H9 (cell line): Measurements from ENCODE around the gene FAM216A. TPM values are rescaled to one million over a fixed set of nuclear protein-coding genes. Genes with fewer than 3 reads are reported as not detected.

Experiments
- DNase-seq: peaks from one replicate; pipeline ENCODE4 v3.0.0-alpha.2; 2017
- H2AFZ ChIP-seq: one replicate; pipeline ENCODE4 v1.6.1; 2013; ENCODE audit warnings: mild to moderate bottlenecking, low read length, control low read depth, moderate library complexity
- H2AK5ac ChIP-seq: 2 replicates; pipeline ENCODE4 v1.6.1; 2013; ENCODE audit warnings: low read length, control low read depth, mixed read lengths; ENCODE audit not compliant: insufficient read length
- H2BK120ac ChIP-seq: one replicate; pipeline ENCODE4 v1.6.1; 2013; ENCODE audit warnings: low read depth, mild to moderate bottlenecking, low read length, control low read depth, inconsistent platforms; ENCODE audit not compliant: poor library complexity, severe bottlenecking
- H2BK12ac ChIP-seq: 2 replicates; pipeline ENCODE4 v1.6.1; 2013; ENCODE audit warnings: low read length, control low read depth, mixed read lengths, low read depth; ENCODE audit not compliant: insufficient read length
- H2BK15ac ChIP-seq: 2 replicates; pipeline ENCODE4 v1.6.1; 2013; ENCODE audit warnings: low read depth, low read length, control low read depth
- H2BK20ac ChIP-seq: one replicate; pipeline ENCODE4 v1.6.1; 2013; ENCODE audit warnings: low read depth, mild to moderate bottlenecking, low read length, control low read depth, inconsistent platforms; ENCODE audit not compliant: poor library complexity, severe bottlenecking
- H2BK5ac ChIP-seq: 2 replicates; pipeline ENCODE4 v1.6.1; 2013; ENCODE audit warnings: low read length, control low read depth, mixed read lengths; ENCODE audit not compliant: insufficient read length
- H3K14ac ChIP-seq: 2 replicates; pipeline ENCODE4 v1.6.1; 2013; ENCODE audit warnings: low read length, control low read depth; ENCODE audit not compliant: insufficient read depth
- H3K18ac ChIP-seq: 2 replicates; pipeline ENCODE4 v1.6.1; 2013; ENCODE audit warnings: low read depth, mild to moderate bottlenecking, mixed read lengths, low read length, control low read depth; ENCODE audit not compliant: insufficient read length
- H3K23ac ChIP-seq: 2 replicates; pipeline ENCODE4 v1.6.1; 2013; ENCODE audit warnings: low read length, control low read depth, mixed read lengths, low read depth; ENCODE audit not compliant: insufficient read length
- H3K23me2 ChIP-seq: 2 replicates; pipeline ENCODE4 v1.6.1; 2013; ENCODE audit warnings: low read depth, mild to moderate bottlenecking, mixed read lengths, low read length, control low read depth; ENCODE audit not compliant: insufficient read length, poor library complexity, severe bottlenecking
- H3K27ac ChIP-seq: 2 replicates; pipeline ENCODE4 v1.5.1; 2013; ENCODE audit warnings: low read length, control low read depth, mixed read lengths, low read depth; ENCODE audit not compliant: insufficient read length
- H3K27me3 ChIP-seq: 2 replicates; pipeline ENCODE4 v1.6.1; 2013; ENCODE audit warnings: low read length, control low read depth, inconsistent platforms; ENCODE audit not compliant: insufficient read depth
- H3K4ac ChIP-seq: 2 replicates; pipeline ENCODE4 v1.6.1; 2013; ENCODE audit warnings: low read depth, mild to moderate bottlenecking, control low read depth, inconsistent platforms, low read length, moderate library complexity
- H3K4me1 ChIP-seq: 2 replicates; pipeline ENCODE4 v1.6.1; 2013; ENCODE audit warnings: low read length, control low read depth, inconsistent platforms; ENCODE audit not compliant: insufficient read depth
- H3K4me2 ChIP-seq: 2 replicates; pipeline ENCODE4 v1.6.1; 2013; ENCODE audit warnings: low read length, control low read depth, mixed read lengths; ENCODE audit not compliant: insufficient read length, insufficient read depth
- H3K56ac ChIP-seq: 2 replicates; pipeline ENCODE4 v1.6.1; 2013; ENCODE audit warnings: low read depth, mild to moderate bottlenecking, mixed read lengths, low read length, control low read depth; ENCODE audit not compliant: insufficient read length
- H3K79me1 ChIP-seq: 2 replicates; pipeline ENCODE4 v1.6.1; 2013; ENCODE audit warnings: low read depth, mild to moderate bottlenecking, moderate library complexity, low read length, control low read depth, inconsistent platforms; ENCODE audit not compliant: insufficient read depth, poor library complexity, severe bottlenecking
- H3K79me2 ChIP-seq: 2 replicates; pipeline ENCODE4 v1.6.1; 2013; ENCODE audit warnings: low read length, control low read depth, inconsistent platforms; ENCODE audit not compliant: insufficient read depth
- H3K9ac ChIP-seq: 2 replicates; pipeline ENCODE4 v1.6.1; 2013; ENCODE audit warnings: low read length, control low read depth, mixed read lengths; ENCODE audit not compliant: insufficient read length; ENCODE audit errors: extremely low read depth
- H3K9me3 ChIP-seq: one replicate; pipeline ENCODE4 v1.6.1; 2013; ENCODE audit warnings: low read depth, low read length, inconsistent platforms; ENCODE audit not compliant: control insufficient read depth
- H3T11ph ChIP-seq: one replicate; pipeline ENCODE4 v1.6.1; 2013; ENCODE audit warnings: mild to moderate bottlenecking, low read length, control low read depth, inconsistent platforms
- H4K20me1 ChIP-seq: one replicate; pipeline ENCODE4 v1.6.1; 2013; ENCODE audit not compliant: control insufficient read depth, insufficient read length, insufficient read depth
- H4K5ac ChIP-seq: 2 replicates; pipeline ENCODE4 v1.6.1; 2013; ENCODE audit warnings: low read depth, mild to moderate bottlenecking, mixed read lengths, low read length, control low read depth; ENCODE audit not compliant: insufficient read length
- H4K8ac ChIP-seq: replicated peaks from 2 replicates; pipeline ENCODE4 v1.6.1; 2013; ENCODE audit warnings: low read length, control low read depth, mixed read lengths, low read depth; ENCODE audit not compliant: insufficient read length
- H4K91ac ChIP-seq: 2 replicates; pipeline ENCODE4 v1.6.1; 2013; ENCODE audit warnings: low read depth, mild to moderate bottlenecking, moderate library complexity, mixed read lengths, low read length, control low read depth; ENCODE audit not compliant: insufficient read length
- H3K27ac Mint-ChIP-seq, 3 experiments: 2 replicates in 2 of 3; 3 replicates in 1 of 3; pipeline ENCODE4 v1.8.0; 2020 to 2021; ENCODE audit warnings: mixed read lengths in 3 of 3, mild to moderate bottlenecking in 1 of 3, moderate library complexity in 1 of 3
- H3K27me3 Mint-ChIP-seq: 2 replicates; pipeline ENCODE4 v1.8.0; 2021; ENCODE audit warnings: low read depth, mild to moderate bottlenecking, moderate library complexity, mixed read lengths
- H3K36me3 Mint-ChIP-seq, 3 experiments: 2 replicates in 2 of 3; 3 replicates in 1 of 3; pipeline ENCODE4 v1.8.0; 2020 to 2021; ENCODE audit warnings: low read depth in 3 of 3, mixed read lengths in 3 of 3; ENCODE audit not compliant: insufficient read depth in 1 of 3
- H3K4me1 Mint-ChIP-seq, 2 experiments: 2 replicates each; pipeline ENCODE4 v1.8.0; 2020; ENCODE audit warnings: mixed read lengths in 2 of 2
- H3K4me3 Mint-ChIP-seq, 2 experiments: 2 replicates in 1 of 2; 3 replicates in 1 of 2; pipeline ENCODE4 v1.8.0; 2020 to 2021; ENCODE audit warnings: mild to moderate bottlenecking in 2 of 2, mixed read lengths in 2 of 2, moderate library complexity in 1 of 2
- H3K9me3 Mint-ChIP-seq, 2 experiments: 2 replicates in 1 of 2; 3 replicates in 1 of 2; pipeline ENCODE4 v1.8.0; 2020; ENCODE audit warnings: mild to moderate bottlenecking in 2 of 2, mixed read lengths in 2 of 2, moderate library complexity in 1 of 2
- CTCF ChIP-seq: fragments of 200-600 bp; sonication (generic); conservative IDR thresholded peaks from 3 replicates; pipeline ENCODE4 v1.8.0; 2021; ENCODE audit warnings: antibody characterized with exemption, mild to moderate bottlenecking
- WGBS: extraction: QIAGEN DNeasy Blood & Tissue Kit; methylation state at CpG from one replicate; pipeline ENCODE4 v1.1.7; 2013; ENCODE audit warnings: missing lambda C conversion rate, low lambda C conversion rate, mixed read lengths; ENCODE audit not compliant: insufficient read length; ENCODE audit errors: extremely low coverage; 5-methylcytosine and 5-hydroxymethylcytosine counted together
- total RNA-seq: library from RNA; stranded (reverse); gene quantifications from 2 replicates; pipeline ENCODE4 v1.2.1, GENCODE V29; 2021

The FAM216A gene
- total RNA-seq, 1 experiment from 2014 or later: 18.1 TPM

GRCh38 chr12:110501399-110501751 is 32.7 kb downstream of the FAM216A start:
- TF ChIP-seq CTCF: no peak
- Histone ChIP-seq H3K4me1 (no peaks in the 10 kb centered on the region), H3K27me3 (peaks cover 5% of the 10 kb centered on the region; the same call in 1 of the 2 replicates), H3K79me2 (no peaks in the 10 kb centered on the region), H2BK120ac (no peak overlapping the region), H2BK20ac (no peak overlapping the region), H2AK5ac (no peak overlapping the region), H3K23me2 (no peaks in the 10 kb centered on the region), H3K56ac (no peak overlapping the region), H2BK5ac (no peak overlapping the region), H4K91ac (no peak overlapping the region), H4K20me1 (no peaks in the 10 kb centered on the region), H3K23ac (no peak overlapping the region), H2BK15ac (no peak overlapping the region), H3K14ac (no peak overlapping the region), H2BK12ac (no peak overlapping the region), H3K9ac (peak overlapping the region; percentile 65), H3K27ac (no peak overlapping the region), H4K8ac (no peak overlapping the region), H3K4ac (no peak overlapping the region), H4K5ac (no peak overlapping the region), H3K4me2 (peak overlapping the region; percentile 60), H2AFZ (no peak overlapping the region), H3T11ph (no peak overlapping the region), H3K79me1 (no peaks in the 10 kb centered on the region), H3K18ac (no peak overlapping the region), H3K9me3 (no peaks in the 10 kb centered on the region)
- H3K36me3 Mint-ChIP-seq: peaks cover 8 to 16% (median 10%) of the 10 kb centered on the region in 3 experiments
- peaks cover 17% of the 10 kb centered on the region for H3K27me3 Mint-ChIP-seq
- H3K27ac Mint-ChIP-seq: peak overlapping the region in 2 of 3 experiments; percentile 83 to 91; a peak in 3 of 7 replicates
- peak overlapping the region; percentile 99 for H3K4me3 Mint-ChIP-seq
- WGBS: no CpG with 5 or more reads among the region's 17 CpGs
- H3K9me3 Mint-ChIP-seq: peaks cover 10 to 11% of the 10 kb centered on the region in 2 experiments
- H3K4me1 Mint-ChIP-seq: peaks cover 4 to 5% of the 10 kb centered on the region in 2 experiments; a peak in 3 of 4 replicates
- peak; percentile 45 for DNase-seq
